Fibroblast of skin of right biceps (primary cell): ENCODE data around the gene STARD9.
"Not testable (repeated sequence)": the region's sequence is repeated elsewhere in the genome, so short reads cannot be mapped to it uniquely, and the experiment has no call there.

Experiments
- DNase-seq: peaks from one replicate; pipeline ENCODE4 v3.0.0-alpha.2; 2013

The STARD9 gene

GRCh38 chr15:42575188-42576039 lies at the start of gene STARD9:
Gene STARD9, plus strand, starts transcription at chr15:42575606. Its CDS starts 110 bp downstream, at chr15:42575716.
- peak; percentile 99 for DNase-seq

DNA sequence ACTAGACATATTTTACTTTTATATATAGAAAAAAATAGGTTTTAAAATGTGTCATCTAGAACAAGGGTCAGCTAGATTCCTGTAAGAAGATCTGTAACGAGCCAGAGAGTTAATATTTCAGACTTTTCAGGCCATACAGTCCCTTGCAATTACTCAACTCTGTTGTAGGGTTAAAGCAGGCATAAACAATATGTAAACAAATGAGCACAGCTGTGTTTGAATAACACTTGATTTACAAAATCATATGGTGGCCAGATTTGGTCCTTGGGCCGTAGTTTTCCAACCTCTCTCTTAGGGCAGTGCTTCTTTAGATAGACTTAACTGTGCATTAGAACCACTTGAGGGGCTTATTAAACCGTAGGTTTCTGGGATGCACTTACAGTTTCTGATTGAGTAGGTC lies 46.4 kb upstream of the STARD9 start:
- no peak for DNase-seq

- DNase-seq = no peak
Observed at GRCh38 chr15:42533246-42533645, 42.2 kb upstream of the STARD9 start.

DNA sequence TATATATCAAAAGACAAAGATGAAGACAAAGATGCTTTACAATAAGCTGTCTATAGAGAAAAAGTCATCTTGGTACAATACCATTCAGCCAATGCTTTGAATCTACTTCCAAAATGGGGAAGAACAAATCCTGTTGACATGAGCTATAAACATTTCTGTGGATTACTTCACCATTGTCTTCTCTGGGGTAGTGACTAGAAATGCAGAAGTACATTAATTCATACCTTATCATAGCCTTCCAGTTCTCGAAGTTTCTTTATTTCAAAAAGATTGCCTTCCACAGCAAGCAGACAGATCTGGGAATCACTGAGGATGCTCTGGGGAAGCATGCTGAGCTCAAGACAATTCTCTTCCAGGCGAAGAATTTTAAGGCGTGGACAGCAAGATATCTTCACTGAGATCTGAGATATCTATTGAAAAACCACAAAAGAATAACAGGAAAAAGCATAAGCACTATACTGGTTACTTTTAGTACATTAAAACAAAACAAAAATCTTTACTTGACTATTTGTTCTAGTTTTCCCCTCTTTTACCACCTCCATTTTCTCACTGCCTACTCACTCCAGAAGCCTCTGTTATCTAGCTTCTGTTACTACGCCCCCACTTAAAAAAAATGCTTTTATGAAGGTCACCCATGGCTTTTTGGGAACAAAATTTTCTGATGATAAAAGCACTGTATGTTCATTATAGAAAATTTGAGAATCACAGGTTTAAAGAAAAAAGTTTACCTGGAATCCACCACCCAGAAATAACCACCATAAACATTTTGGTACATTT lies 30.4 kb upstream of the STARD9 start:
- no peak for DNase-seq

- DNase-seq = no peak
Observed at GRCh38 chr15:42547918-42548248, 27.5 kb upstream of the STARD9 start.

GRCh38 chr15:42548249-42549031 lies 27.0 kb upstream of the STARD9 start, which contains the start of the genes HAUS2 and LRRC57:
Gene HAUS2, plus strand, starts transcription at chr15:42548838. Its CDS starts 35 bp downstream, at chr15:42548873.
Gene LRRC57, minus strand, starts transcription at chr15:42548793. Its CDS starts 359 bp downstream, at chr15:42548434.
- peak; percentile 85 for DNase-seq

GRCh38 chr15:42549032-42549491 lies 26.3 kb upstream of the STARD9 start:
- peak; percentile 34 for DNase-seq

DNA sequence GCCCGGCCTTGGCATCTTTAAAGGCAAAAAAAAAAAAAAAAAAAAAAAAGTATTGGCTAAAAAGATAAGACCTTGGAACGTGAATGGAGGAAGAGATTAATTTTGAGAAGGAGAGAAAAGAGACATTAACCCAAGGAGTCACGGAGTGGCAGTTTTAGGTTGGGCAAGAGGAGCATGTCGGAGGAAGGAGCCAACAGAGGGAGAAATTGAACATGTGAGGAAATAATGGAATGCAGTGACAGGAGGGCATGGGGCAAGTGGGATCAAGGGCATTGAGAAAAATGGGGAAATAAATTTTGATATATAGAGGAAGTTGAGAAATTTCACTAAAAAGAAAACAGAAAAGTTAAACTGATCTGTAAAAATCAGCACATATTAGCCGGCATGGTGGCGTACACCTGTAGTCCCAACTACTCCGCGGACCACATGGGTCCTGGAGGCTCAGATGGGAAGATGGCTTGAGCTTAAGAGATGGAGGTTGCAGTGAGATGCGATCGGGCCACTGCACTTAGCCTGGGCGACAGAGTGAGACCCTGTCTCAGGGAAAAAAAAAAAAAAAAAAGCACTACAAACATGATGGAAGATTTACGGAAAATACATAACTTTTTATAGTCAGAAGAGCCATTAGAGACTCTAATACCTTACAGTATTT lies 25.5 kb upstream of the STARD9 start:
- no peak for DNase-seq

GRCh38 chr15:42553554-42553953 lies 21.9 kb upstream of the STARD9 start:
- DNase-seq = no peak

DNA sequence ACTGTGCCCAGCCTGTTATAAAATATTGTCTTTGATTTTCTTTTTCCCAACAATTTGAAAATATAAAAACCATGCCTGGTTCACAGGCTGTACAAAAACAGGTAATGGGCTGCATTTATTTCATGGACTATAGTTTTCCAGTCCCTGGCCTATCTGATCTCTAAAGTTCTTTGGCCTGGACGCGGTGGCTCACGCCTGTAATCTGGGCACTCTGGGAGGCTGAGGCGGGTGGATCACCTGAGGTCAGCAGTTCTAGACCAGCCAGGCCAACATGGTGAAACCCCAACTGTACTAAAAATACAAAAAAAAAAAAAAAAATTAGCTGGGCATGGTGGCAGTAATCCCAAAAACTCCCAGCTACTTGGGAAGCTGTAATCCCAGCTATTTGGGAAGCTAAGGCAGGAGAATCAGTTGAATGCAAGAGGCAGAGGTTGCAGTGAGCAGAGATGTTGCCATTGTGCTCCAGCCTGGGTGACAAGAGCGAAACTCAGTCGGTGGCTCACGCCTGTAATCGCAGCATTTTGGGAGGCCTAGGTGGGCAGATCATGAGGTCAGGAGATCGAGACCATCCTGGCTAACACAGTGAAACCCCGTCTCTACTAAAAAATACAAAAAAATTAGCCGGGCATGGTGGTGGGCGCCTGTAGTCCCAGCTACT lies 18.7 kb upstream of the STARD9 start:
- DNase-seq = not testable (repeated sequence)

- no peak for DNase-seq
Observed at GRCh38 chr15:42558739-42559138, 16.7 kb upstream of the STARD9 start.

GRCh38 chr15:42576040-42576594 lies 711 bp downstream of the STARD9 start:
- DNase-seq = no peak

DNA sequence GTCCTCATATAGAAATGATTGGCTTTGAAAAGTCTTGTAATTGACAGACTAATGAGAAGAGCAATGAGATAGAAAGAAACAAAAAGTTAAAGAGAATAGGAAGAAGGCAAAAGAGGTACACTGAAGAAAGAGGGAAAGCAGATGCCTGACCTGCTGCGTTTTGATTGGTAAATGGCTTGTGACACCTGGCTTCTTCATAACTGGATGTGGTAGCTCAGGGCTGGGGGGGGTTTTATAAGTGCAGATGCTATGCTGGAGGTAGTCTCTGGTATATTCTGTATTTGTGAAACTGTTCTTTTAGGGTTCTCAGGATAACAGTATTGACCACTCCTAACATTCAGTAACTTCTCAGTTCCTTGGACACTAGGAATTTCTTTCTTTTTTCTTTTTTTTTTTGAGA lies 1.4 kb downstream of the STARD9 start:
- no peak for DNase-seq

DNA sequence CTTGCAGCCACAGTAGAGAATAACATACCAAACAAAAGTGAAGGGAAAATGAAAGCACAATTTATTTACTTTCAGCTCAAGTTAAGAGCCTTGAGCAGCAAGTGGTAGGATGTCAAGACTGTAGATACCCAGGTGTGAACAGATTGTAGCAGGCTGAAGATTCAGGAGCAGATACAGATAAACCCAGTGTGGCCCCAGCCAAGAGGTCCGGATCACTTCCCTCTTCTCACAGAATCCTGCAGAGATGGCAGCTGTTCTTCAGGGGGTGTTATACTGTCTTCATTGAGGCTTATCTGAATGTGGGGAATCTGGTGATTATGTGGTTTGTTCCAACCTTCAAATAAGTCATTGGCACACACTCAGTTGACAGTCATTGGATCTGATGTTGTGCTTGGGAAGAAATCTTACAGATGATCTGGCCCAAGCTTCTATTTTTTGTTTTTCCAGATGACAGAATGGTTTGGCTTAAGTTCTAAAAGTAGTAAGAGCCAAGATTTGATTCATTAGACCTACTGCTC lies 2.2 kb downstream of the STARD9 start:
- DNase-seq = peak; percentile 79

- no peak for DNase-seq
Observed at GRCh38 chr15:42578984-42579537, 3.7 kb downstream of the STARD9 start.

GRCh38 chr15:42581272-42581730 lies 5.9 kb downstream of the STARD9 start:
- peak; percentile 77 for DNase-seq

DNA sequence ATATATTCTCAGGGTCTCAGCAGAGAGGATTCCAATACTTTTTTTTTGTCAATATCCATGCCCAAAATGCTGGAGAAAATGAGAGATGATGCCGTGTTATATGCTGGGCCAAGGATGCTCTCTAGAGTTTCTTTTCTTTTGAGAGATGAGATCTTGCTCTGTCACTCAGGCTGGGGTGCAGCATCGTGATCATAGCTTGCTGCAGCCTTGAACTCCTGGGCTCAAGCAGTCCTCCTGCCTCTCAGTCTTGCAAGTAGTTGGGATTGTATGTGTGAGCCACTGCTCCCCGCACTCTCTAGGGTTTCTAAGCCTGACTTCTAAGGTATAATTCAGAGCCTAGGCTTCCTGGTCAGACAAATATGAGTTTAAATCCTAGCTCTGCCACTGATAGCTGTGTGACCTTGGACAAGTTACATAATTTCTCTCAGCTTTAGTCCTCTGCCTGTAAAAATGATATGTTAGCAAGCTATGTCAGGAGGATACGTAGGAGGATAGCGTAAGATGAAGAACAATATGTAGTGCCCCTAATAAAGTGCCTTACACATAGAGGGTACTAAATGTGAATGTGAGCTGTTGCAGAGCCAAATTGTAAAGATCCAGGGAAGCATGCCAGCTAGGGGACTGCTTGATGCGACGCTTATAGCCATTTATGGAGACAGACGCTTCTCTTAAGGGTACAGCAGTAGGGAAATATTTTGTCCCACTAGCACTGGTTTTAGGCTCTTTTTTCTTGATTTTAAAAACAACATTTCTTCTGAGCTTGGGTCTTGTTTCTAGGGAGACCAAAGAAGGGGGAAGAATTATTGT lies 7.4 kb downstream of the STARD9 start:
- DNase-seq = no peak

DNA sequence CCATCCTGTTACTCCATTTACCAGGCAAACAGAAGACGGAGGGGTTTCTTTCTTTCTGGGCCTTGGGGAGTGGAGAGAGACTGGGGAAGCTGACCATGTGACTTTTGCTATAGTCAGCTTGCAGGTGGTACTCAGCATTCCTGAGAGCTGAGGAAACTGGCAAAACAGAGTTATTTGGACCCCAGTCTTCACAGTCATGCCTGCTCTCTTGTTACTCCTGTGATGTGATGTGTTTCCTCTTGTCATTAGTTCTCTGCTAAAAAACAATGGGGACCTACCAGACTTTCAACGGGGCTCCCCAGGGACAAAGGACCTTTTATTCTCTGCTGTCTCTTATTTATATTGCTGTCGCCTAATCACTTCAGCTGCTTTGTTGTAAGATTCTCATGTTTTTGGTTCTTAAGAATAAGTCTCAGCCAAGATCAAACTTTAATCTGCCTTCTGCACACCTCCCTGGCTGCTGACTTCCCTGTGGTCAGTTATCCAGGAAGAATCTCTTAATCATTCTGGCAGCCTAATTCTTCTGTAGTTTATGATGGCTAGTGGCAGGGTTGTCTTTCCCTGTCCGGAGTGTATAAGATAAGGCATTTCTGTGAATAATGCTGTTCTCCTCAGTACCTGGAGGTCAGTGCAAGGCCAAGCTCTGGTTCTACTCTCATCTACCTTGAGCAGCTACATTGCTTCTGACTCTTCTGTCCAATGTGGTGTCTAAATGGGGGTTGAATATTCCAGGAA lies 8.8 kb downstream of the STARD9 start:
- DNase-seq = no peak

- no peak for DNase-seq
Observed at GRCh38 chr15:42590619-42591237, 15.3 kb downstream of the STARD9 start.
